ENCODE measurements around the gene WDR36. TPM values are rescaled to one million over a fixed set of nuclear protein-coding genes. Genes with fewer than 3 reads are reported as not detected.

WDR36 gene
- total and polyA plus RNA-seq, 2 of the 4 experiments (the other 2 are of a cell fraction), result 11.9 to 87.8 TPM

GRCh38 chr5:111129938-111130337, 37.8 kb downstream of the WDR36 start:
- no peaks in the 10 kb centered on the region; the same call in 1 of the 2 replicates for H3K4me1 ChIP-seq (ENCODE audit: control insufficient read depth, insufficient read depth, low read length)
- no peak overlapping the region for H4K91ac ChIP-seq (ENCODE audit: insufficient read depth, low read depth, low read length)
- no peak overlapping the region for H3K4me3 ChIP-seq (ENCODE audit: insufficient read depth, low read depth, low read length)
- peak; percentile 42; the same call in 1 of the 2 replicates for ATAC-seq (ENCODE audit: low read depth)
- no peak overlapping the region for H2AK5ac ChIP-seq (ENCODE audit: low read depth, low read length)
- peak; percentile 78 for TF ChIP-seq CEBPB (IDR thresholded peaks at IDR 0.05; ENCODE audit: low read depth, low read length)
- no peak for TF ChIP-seq MXI1 (IDR thresholded peaks at IDR 0.05; ENCODE audit: borderline replicate concordance, low read depth, low read length)
- no peak overlapping the region for H3K14ac ChIP-seq (replicated peaks; ENCODE audit: low read depth, low read length)
- H3K79me1 ChIP-seq (ENCODE audit: low read depth in 1 of 2, low read length in 2 of 2), result no peaks in the 10 kb centered on the region
- dilution Hi-C loops (cut with HindIII; ENCODE audit: low sequenced_read_pairs, unreplicated experiment), result no loop called here
- H3K56ac ChIP-seq (ENCODE audit: extremely low read depth, insufficient read depth, low read length), result no peak overlapping the region
- no peak overlapping the region for H2AFZ ChIP-seq (replicated peaks; ENCODE audit: low read length, poor library complexity)
- CTCF ChIA-PET, result no interaction called here
- H4K20me1 ChIP-seq (ENCODE audit: insufficient read depth, low read length), result no peaks in the 10 kb centered on the region
- H2BK5ac ChIP-seq (ENCODE audit: low read depth, low read length, poor library complexity, severe bottlenecking), result no peak overlapping the region
- POLR2A ChIA-PET (ENCODE audit: unreplicated experiment), result no interaction called here
- no peaks in the 10 kb centered on the region; the same call in 1 of the 2 replicates for H3K9me1 ChIP-seq (ENCODE audit: insufficient read depth, low read length)
- H2BK15ac ChIP-seq (ENCODE audit: low read depth, low read length), result no peak overlapping the region
- H4K8ac ChIP-seq (ENCODE audit: low read depth in 2 of 2, low read length in 2 of 2), result no peak overlapping the region
- H3K4me2 ChIP-seq (ENCODE audit: low read depth, low read length), result no peak overlapping the region
- no peak overlapping the region for H4K5ac ChIP-seq (ENCODE audit: low read depth, low read length)
- no peaks in the 10 kb centered on the region for H3K9me3 ChIP-seq (ENCODE audit: control insufficient read depth, insufficient read depth, low read length)
- intact Hi-C loops (cut with micrococcal nuclease), result no loop called here
- DNase-seq, result peak; percentile 60
- WGBS, 2 experiments (ENCODE audit: extremely low coverage in 2 of 2, insufficient read length in 1 of 2), result no CpG with 5 or more reads among the region's 3 CpGs
- no peak overlapping the region for H3K9ac ChIP-seq (ENCODE audit: low read depth, low read length)
- in situ Hi-C loops (cut with MboI; ENCODE audit: low sequenced_read_pairs), result no loop called here
- peaks cover 11% of the 10 kb centered on the region for H3K36me3 ChIP-seq (ENCODE audit: control insufficient read depth, insufficient read depth, low read length)
- no TSS peak for BruUV-seq (replicated peaks)
- H2BK20ac ChIP-seq (ENCODE audit: low read depth, low read length), result no peak overlapping the region
- no peak overlapping the region for H3K23ac ChIP-seq (ENCODE audit: low read depth, low read length)
- H3K27ac ChIP-seq (ENCODE audit: insufficient read depth, low read length), result no peak overlapping the region
- H3K4ac ChIP-seq (ENCODE audit: low read depth, low read length), result no peak overlapping the region
- no peaks in the 10 kb centered on the region for H3K27me3 ChIP-seq (ENCODE audit: control insufficient read depth, insufficient read depth, low read length)
- H2AK9ac ChIP-seq (replicated peaks; ENCODE audit: low read depth, low read length, poor library complexity), result no peak overlapping the region
- no peak overlapping the region for H3K18ac ChIP-seq (ENCODE audit: low read depth, low read length)
- no peak overlapping the region for H2BK120ac ChIP-seq (ENCODE audit: low read depth, low read length)

Data from IMR-90 (cell line).